AG09319 (cell line): ENCODE results near the gene PLGRKT.
"Not testable (repeated sequence)": the region's sequence is repeated elsewhere in the genome, so short reads cannot be mapped to it uniquely, and the experiment has no call there.

ENCODE experiments used
- DNase-seq: peaks from one replicate; pipeline ENCODE4 v3.0.0-alpha.2; 2010; ENCODE audit warnings: low read depth; ENCODE audit errors: extremely low read depth
- CTCF ChIP-seq: IDR thresholded peaks from 2 replicates; pipeline ENCODE4 v1.5.1; 2011; ENCODE audit warnings: low read depth, mild to moderate bottlenecking, inconsistent platforms, low read length, moderate library complexity

PLGRKT gene

GRCh38 chr9:5445886-5446285 is 8.2 kb upstream of the PLGRKT start:
- no peak for TF ChIP-seq CTCF
- DNase-seq, result no peak

- not testable (repeated sequence) for DNase-seq
Observed at GRCh38 chr9:5445096-5445495, 7.4 kb upstream of the PLGRKT start.

GRCh38 chr9:5443850-5444249 is 6.1 kb upstream of the PLGRKT start:
- no peak for TF ChIP-seq CTCF
- no peak for DNase-seq

- TF ChIP-seq CTCF, result peak; percentile 43
- peak; percentile 19 for DNase-seq
Observed at GRCh38 chr9:5442400-5443011, 4.8 kb upstream of the PLGRKT start.

- TF ChIP-seq CTCF, result no peak
- DNase-seq, result no peak
Observed at GRCh38 chr9:5441043-5441442, 3.3 kb upstream of the PLGRKT start.

- no peak for TF ChIP-seq CTCF
- DNase-seq, result no peak
Observed at GRCh38 chr9:5440426-5440825, 2.7 kb upstream of the PLGRKT start.

- DNase-seq, result no peak
- no peak for TF ChIP-seq CTCF
Observed at GRCh38 chr9:5438301-5439162, 807 bp upstream of the PLGRKT start.
